ENCODE data around the gene FAAP20. TPM values are rescaled to one million over a fixed set of nuclear protein-coding genes. Genes with fewer than 3 reads are reported as not detected.
A peak's percentile ranks its signal among the peaks of the same experiment; 100 is the strongest.

FAAP20 gene
- total RNA-seq, 2 donors from 2014 or later, result 18.5 to 24.3 TPM

- H3K36me3 ChIP-seq, result no peaks in the 10 kb centered on the region
- H3K9me3 ChIP-seq, result no peaks in the 10 kb centered on the region
- H3K4me1 ChIP-seq, result peaks cover 0 to 46% of the 10 kb centered on the region in 2 donors
- H3K27me3 ChIP-seq, result no peaks in the 10 kb centered on the region
- TF ChIP-seq CTCF (IDR thresholded peaks at IDR 0.05), result no peak
- H3K27ac ChIP-seq, result peak within 1 kb of the TSS; percentile 97 to 100
- DNase-seq (ENCODE audit: low spot score), result no peak
- peak within 1 kb of the TSS; percentile 80 to 85 for H3K4me3 ChIP-seq
Measured at GRCh38 chr1:2228157-2228594, 33.6 kb upstream of the FAAP20 start, which contains the start of gene SKI. SKI (plus strand) TSS chr1:2228319; CDS start chr1:2228767, 448 bp downstream.

GRCh38 chr1:2227346-2228156 is 33.0 kb upstream of the FAAP20 start:
- DNase-seq (ENCODE audit: low spot score), result peak; percentile 96
- Histone ChIP-seq H3K27me3 (no peaks in the 10 kb centered on the region), H3K27ac (peak overlapping the region; percentile 97 to 100), H3K4me1 (peaks cover 0 to 40% of the 10 kb centered on the region in 2 donors), H3K9me3 (no peaks in the 10 kb centered on the region), H3K36me3 (no peaks in the 10 kb centered on the region), H3K4me3 (peak overlapping the region; percentile 80 to 85)
- TF ChIP-seq CTCF (IDR thresholded peaks at IDR 0.05), result no peak

DNA sequence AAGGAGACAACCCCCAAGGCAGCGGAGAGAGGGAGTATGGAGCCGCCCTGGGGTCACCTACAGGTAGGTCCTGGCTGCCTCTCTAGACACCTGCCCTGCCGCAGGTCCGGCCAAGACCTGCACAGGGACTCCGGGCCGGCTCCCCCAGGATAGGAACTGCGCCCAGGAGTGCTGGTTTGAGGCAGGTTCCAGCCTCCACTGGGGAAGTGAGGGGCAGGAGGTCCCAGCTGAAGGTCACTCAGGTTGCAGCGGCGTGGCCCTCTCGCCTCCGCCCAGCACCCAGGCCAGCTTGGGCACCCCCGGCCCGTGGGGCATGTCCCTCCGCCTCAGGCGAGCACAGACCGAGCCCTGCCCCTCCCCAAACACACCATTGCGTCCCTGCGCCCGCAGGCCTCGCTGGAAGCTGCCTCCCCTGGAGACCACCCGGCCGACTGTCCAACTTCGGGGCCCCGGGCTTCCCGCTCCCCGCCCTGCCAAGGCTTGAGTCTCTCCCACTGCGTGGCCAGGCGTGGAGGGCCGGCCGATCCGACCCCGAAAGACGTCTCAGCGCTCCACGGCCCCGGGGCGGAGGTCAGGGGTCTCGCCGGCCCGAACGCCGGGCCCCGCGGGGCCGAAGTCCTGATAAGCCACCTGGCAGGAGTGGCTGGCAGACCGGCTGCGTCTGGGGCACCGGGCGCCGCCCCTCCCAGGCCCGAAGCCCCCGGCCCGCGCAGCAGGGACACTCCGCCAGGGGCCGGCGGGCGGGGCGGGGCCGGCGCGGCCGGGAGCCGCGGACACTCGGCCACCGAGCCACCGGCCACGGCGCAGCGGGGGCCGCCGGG is 32.2 kb upstream of the FAAP20 start:
- no peak for TF ChIP-seq CTCF (IDR thresholded peaks at IDR 0.05)
- H3K27ac ChIP-seq, result peak overlapping the region; percentile 97 to 100
- no peak for DNase-seq (ENCODE audit: low spot score)
- no peaks in the 10 kb centered on the region for H3K9me3 ChIP-seq
- H3K27me3 ChIP-seq, result no peaks in the 10 kb centered on the region
- peak overlapping the region; percentile 80 to 85 for H3K4me3 ChIP-seq
- H3K4me1 ChIP-seq, result peaks cover 0 to 32% of the 10 kb centered on the region in 2 donors
- H3K36me3 ChIP-seq, result no peaks in the 10 kb centered on the region

DNA sequence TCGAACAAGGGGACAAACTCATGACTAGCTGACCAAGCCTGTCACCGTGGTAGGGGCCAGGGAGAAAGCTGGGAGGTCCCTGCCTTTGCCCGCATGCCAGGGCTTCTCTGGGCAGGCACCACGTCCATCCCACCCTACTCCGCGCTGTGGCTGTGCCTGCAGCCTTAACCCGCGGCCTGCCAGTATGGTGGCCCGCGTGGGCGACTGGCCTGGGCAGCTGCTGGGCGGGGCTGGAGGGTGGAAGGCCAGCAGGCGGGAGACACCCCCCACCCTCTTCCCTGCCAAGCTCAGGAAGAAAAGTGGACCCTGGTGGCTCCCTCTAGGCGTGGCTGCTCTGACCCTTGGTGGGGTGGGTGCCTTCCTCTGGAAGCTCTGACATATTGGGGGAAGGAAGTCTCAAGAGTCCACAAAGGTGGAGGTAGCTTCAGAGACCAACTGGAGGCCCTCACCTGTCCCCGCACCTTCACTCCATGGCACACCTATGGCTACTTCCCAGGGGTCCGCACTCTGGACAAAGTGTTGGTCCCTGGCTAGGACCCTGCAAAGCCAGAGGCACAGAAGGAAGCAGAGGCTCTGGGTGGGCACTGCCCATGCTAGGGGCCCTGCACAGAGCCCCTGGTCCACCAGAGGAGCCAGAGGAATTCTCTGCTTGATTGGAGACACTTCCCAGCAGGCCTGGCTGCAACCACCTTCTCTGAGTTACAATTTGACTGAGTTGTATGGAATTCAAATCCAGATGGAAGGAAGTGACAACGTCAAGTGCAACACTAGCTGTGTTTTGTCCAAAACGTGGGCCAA is 30.3 kb upstream of the FAAP20 start:
- TF ChIP-seq CTCF (IDR thresholded peaks at IDR 0.05), result no peak
- no peak overlapping the region for H3K4me3 ChIP-seq
- H3K36me3 ChIP-seq, result no peaks in the 10 kb centered on the region
- no peak overlapping the region for H3K27ac ChIP-seq
- no peaks in the 10 kb centered on the region for H3K27me3 ChIP-seq
- H3K9me3 ChIP-seq, result no peaks in the 10 kb centered on the region
- peaks cover 0 to 15% of the 10 kb centered on the region in 2 donors for H3K4me1 ChIP-seq
- no peak for DNase-seq (ENCODE audit: low spot score)

DNA sequence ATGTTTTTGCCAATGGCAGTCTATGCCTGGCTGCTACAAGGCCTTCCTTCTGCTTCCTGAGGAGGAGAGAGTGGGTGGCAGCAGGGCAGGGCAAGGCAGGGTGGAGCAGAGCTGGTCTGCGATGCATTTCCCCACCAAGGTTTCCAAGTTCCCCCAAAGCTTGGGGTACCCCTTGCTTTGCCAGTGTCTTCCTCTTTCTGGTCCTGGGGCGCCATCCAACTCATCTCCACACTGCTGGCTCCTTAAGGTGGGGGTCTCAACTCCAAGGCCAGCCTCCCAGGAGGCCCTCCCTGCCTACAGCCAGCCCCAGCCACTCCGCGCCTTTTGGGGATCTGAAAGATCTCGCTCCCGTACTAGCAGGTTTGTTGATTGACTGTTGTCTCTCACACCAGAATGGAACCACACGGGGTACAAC is 29.6 kb upstream of the FAAP20 start:
- Histone ChIP-seq H3K4me1 (peaks cover 0 to 8% of the 10 kb centered on the region in 2 donors), H3K9me3 (no peaks in the 10 kb centered on the region), H3K27ac (no peak overlapping the region), H3K27me3 (no peaks in the 10 kb centered on the region), H3K4me3 (no peak overlapping the region), H3K36me3 (no peaks in the 10 kb centered on the region)
- no peak for DNase-seq (ENCODE audit: low spot score)
- TF ChIP-seq CTCF (IDR thresholded peaks at IDR 0.05), result no peak

All from right atrium auricular region (tissue), 2 donors.